ENCODE measurements around the gene RSAD1.
"Not testable (repeated sequence)": the region's sequence is repeated elsewhere in the genome, so short reads cannot be mapped to it uniquely, and the experiment has no call there.

The RSAD1 gene

DNA sequence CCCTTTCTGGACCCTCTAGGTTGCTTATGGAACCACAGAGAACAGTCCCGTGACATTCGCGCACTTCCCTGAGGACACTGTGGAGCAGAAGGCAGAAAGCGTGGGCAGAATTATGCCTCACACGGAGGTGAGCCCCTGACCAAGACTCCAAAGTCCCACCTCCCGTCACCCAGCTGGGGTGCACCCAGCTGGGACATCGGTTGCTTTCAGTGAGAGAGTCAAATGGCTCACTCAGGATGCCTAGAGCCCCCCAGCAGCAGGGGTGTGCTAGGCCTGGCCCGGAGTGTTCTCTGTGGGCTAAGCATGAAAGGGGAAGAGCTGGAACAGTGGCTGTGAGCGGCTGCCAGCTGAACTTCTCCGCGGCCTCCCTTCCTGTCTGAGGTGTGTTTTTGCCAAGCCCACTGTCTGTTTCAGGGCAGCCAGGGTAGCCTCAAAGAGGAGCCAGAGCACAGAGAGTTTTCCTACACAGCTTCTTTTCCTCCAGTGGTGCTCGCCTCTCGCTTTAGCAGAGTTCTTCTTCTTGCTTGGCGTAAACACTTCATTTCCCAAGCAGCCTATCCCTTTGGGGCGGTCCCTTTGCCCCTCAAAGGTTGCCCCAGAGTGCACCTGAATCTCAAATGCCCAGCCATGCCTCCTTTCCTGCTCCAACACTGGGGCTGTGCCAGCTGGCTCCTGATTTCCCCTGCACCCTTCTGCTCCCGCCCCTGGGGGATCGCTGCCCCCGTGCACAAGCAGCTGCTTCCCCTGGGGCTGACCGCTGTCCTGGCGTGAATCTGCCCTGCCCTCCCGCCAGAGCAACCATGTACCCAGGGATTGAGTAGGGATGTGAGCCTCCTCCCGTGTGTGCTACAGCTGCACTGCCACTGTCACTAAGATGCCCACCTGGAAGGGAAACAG, 7.4 kb upstream of the RSAD1 start:
- no peak for DNase-seq (ENCODE audit: extremely low read depth in 1 of 2, low read depth in 1 of 2)

- no peak for DNase-seq (ENCODE audit: extremely low read depth in 1 of 2, low read depth in 1 of 2)
Measured at GRCh38 chr17:50472286-50472685, 6.4 kb upstream of the RSAD1 start.

DNA sequence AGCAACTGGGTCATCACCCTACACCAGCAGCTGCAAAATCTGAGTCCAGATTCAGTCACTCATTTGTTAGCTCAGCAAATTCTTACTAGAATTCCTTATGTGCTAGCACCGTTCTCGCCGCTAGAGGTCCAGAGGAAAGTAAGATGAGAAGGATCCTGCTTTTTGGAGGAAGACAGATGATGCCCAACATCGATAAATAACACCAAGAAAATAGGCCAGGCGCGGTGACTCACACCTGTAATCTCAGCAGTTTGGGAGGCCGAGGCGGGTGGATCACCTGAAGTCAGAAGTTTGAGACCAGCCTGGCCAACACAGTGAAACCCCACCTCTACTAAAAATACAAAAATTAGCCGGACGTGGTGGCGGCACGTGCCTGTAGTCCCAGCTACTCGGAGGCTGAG, 5.9 kb upstream of the RSAD1 start:
- not testable (repeated sequence) for DNase-seq (ENCODE audit: extremely low read depth in 1 of 2, low read depth in 1 of 2)

- no peak for DNase-seq (ENCODE audit: extremely low read depth in 1 of 2, low read depth in 1 of 2)
Measured at GRCh38 chr17:50473901-50474300, 4.8 kb upstream of the RSAD1 start.

DNA sequence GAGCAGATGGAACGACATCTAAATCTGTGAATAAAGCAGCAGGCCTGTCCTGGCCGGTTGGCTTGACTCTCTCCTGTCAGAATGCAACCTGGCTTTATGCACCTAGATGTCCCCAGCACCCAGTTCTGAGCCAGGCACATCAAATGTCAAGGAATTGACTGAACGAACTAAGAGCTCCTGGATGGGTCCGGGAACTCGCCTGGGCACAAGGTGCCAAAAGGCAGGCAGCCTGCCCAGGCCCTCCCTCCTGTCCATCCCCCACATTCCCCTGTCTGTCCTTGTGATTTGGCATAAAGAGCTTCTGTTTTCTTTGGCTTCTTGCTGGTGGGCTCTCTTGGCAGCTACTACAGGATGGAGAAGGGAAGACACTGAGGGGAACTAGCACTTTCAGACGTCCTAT, 4.1 kb upstream of the RSAD1 start:
- DNase-seq (ENCODE audit: extremely low read depth in 1 of 2, low read depth in 1 of 2), result no peak

DNA sequence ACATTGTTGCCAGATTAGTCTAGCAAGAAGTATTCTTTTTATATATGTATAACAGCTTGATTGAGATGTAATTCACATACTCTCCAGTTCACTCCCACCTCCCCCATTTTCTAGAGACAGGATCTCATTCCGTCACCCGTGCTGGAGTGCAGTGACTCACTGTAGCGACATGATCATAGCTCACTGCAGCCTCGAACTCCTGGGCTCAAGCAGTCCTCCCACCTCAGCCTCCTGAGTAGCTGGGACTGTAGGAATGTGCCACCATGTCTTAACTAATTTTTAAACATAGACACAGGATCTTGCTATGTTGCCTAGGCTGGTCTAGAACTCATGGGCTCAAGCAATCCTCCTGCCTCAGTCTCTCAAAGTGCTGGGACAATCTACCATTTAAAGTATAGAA, 3.3 kb upstream of the RSAD1 start:
- no peak for DNase-seq (ENCODE audit: extremely low read depth in 1 of 2, low read depth in 1 of 2)

DNA sequence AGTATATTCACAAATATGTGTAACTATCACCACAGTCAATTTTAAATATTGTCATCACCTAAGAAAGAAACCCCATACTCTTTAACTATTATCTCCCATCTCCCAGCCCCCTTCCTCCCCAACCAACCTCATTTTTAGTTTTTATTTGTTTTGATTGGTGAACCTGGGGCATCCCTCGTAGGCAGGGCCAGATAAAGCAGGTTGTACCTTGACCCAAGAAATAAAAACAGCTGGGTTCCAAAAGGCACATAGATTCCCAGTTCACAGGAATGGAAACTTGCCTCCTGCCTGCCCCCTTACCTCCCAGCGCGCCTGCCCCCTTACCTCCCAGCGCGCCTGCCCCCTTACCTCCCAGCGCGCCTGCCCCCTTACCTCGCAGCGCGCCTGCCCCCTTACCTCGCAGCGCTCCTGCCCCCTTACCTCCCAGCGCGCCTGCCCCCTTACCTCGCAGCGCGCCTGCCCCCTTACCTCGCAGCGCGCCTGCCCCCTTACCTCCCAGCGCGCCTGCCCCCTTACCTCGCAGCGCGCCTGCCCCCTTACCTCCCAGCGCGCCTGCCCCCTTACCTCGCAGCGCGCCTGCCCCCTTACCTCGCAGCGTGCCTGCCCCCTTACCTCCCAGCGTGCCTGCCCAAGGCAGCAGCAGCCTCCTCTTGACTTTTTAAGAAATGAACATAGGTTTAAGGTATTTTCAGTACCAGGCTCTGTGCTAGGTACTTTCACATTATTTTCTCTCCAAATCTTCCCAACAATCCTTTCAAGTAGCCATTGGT, 2.7 kb upstream of the RSAD1 start:
- DNase-seq (ENCODE audit: extremely low read depth in 1 of 2, low read depth in 1 of 2), result not testable (repeated sequence)

DNA sequence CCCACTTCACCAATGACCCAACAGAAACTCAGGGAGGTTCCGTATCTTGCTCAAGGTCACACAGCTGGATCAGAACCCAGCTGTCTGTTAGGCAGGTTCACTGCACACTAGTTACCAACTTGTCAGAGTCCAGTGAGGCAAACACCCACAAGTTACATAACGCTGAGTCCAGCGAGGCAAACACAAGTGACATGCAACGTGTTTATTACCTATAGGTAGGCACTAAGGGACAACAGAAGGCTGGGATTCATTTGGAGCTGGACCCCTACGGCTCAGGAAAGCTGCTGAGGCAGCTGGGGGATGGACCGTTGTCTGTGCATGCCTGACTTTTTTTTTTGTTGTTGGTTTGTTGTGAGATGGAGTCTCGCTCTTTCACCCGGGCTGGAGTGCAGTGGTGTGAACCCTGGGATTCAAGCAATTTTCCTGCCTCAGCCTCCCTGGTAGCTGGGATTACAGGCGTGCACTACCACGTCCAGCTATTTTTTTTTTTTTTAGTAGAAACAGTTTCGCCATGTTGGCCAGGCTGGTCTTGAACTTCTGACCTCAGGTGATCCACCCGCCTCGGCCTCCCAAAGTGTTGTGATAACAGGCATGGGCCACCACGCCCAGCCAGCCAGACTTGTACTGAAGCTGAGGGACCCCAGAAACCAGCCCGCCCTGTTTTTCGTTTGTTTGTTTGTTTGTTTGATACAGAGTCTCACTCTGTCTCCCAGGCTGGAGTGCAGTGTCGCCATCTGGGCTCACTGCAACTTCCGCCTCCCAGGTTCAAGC, 1.9 kb upstream of the RSAD1 start:
- no peak for DNase-seq (ENCODE audit: extremely low read depth in 1 of 2, low read depth in 1 of 2)

DNA sequence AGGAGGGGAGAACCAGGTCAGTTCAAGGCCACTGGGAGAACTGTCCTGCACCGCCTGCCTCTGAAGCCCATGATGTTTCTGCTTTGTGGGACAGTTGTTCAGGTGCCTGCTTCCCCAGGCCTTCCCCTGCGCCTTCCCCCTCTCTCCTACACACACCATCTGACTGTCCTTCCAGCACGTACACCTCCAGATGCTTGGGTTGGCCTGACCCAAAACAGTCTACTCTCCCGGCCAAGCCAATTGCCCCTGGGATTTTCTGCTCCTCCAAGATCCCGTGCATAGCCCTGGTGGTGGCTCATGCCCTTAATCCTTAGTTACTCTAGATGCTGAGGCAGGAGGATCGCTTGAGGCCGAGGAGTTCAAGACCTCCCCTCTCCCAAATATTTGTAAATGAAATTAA, 684 bp upstream of the RSAD1 start:
- no peak for DNase-seq (ENCODE audit: extremely low read depth in 1 of 2, low read depth in 1 of 2)

DNA sequence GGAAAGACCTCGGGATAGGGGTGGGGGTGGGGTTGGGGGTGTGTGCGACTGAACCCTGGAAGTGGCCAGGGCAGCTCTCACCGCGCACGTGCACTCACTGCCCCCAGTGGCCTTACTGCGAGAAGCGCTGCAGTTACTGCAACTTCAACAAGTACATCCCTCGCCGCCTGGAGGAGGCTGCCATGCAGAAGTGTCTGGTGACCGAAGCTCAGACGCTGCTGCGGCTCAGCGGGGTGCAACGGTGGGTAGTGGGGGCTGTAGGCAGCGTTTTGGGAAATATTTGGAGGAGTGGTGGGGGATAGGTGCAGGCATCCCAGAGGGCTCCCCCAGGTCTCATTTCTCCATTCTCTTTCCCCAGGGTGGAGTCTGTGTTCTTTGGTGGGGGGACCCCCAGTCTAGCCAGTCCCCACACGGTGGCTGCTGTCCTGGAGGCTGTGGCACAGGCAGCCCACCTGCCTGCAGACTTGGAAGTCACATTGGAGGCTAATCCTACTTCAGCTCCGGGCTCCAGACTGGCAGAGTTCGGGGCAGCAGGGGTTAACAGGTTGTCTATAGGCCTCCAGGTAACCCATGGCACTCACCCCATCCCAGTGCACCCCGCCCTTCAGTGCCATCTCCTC, 972 bp downstream of the RSAD1 start:
- peak; percentile 29 to 66 for DNase-seq (ENCODE audit: extremely low read depth in 1 of 2, low read depth in 1 of 2)

- DNase-seq (ENCODE audit: extremely low read depth in 1 of 2, low read depth in 1 of 2), result no peak
Measured at GRCh38 chr17:50480142-50480764, 1.6 kb downstream of the RSAD1 start.

DNA sequence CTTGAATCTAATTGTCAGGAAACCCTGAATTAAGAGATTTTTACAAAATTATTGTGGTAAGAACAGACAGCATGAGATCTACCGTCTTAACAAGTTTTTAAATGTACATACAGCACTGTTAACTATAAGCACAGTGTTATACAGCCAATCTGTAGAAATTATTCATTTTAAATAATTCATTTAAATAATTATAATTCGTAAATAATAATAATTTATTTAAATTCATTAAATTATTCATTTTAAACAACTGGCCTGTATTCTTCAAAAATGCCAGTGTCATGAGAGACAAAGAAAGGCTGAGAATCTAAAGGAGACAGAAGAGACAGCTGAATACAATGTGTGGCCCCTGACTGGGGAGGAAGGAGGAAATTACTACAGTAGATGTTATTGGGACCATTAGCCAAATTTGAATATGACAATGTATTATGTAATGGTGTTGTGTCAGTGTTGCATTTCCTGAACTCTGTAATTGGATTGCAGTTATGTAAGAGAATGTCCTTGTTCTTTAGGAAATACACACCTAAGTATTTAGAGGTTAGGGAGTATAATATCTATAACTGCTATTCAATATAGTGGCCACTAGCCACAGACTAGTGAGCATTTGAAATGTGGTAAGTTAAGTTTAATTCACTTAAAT, 2.3 kb downstream of the RSAD1 start:
- no peak for DNase-seq (ENCODE audit: extremely low read depth in 1 of 2, low read depth in 1 of 2)

GRCh38 chr17:50481648-50482047, 3.0 kb downstream of the RSAD1 start:
- no peak for DNase-seq (ENCODE audit: extremely low read depth in 1 of 2, low read depth in 1 of 2)

- no peak for DNase-seq (ENCODE audit: extremely low read depth in 1 of 2, low read depth in 1 of 2)
Measured at GRCh38 chr17:50482110-50482509, 3.5 kb downstream of the RSAD1 start.

DNA sequence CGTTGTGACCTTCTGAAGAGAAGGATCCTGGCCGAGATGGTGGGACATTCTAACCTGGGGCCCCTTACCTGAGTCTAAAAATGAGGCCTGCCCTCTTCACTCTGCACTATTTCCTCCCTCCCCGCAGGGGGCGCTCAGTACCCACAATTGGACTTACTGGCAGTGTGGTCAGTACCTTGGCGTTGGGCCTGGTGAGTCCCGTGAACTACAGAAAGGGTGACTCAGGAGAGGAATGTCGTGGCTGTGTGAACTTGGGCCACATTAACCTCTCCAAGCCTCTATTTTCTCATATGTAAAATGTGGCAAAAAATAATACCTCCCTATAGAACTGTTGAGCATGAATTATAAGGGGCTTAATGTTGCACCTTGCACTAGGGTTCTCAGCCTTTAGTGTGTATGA, 3.9 kb downstream of the RSAD1 start:
- peak; percentile 42 to 71 for DNase-seq (ENCODE audit: extremely low read depth in 1 of 2, low read depth in 1 of 2)

DNA sequence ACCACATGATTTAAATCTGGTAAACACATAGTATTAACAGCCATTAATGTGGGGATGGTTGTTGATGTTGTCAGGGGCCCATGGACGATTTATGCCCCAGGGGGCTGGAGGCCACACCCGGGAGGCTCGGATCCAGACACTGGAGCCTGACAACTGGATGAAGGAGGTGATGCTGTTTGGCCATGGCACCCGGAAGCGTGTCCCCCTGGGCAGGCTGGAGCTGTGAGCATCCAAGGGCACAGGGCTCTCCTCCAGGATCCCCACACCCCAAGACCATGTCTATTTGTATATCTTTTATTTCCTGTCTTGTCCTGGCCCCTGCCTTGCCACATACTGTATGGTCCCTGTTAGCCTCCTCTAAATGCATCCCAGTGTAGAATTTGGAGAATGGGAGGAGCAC, 4.6 kb downstream of the RSAD1 start:
- no peak for DNase-seq (ENCODE audit: extremely low read depth in 1 of 2, low read depth in 1 of 2)

DNA sequence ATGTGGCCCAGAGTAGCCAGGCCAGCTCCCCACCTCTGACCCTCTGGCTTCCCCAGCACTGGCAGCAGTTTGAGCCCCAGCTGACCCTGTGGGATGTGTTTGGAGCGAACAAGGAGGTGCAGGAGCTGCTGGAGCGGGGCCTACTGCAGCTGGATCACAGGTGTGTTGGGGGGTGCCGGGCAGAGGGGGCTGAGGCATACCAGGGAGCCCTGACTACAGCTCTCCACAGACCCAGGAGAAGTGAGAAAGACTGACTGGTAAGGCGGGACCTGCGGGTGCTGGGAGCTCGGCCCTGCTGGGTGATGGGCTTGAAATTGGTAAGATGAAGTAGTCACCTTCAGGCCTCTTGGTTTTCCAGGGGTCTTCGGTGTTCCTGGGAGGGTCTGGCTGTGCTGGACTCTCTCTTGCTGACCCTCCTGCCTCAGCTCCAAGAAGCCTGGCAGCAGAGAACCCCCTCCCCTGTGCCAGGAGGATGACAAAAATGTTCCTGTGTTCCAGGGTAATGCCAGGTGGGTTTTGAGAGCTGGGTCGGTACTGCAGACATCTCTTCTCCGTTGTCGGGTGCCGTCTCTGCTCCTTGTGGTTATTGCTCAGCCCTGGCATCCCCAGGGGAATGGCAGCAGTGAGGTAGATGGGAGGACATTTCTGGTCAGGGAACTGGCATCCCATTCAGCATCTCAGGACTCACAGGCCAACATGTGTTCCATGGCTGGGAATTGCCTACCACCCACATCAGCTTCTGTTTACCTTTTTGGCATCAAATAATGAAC, 5.9 kb downstream of the RSAD1 start:
- no peak for DNase-seq (ENCODE audit: extremely low read depth in 1 of 2, low read depth in 1 of 2)

GRCh38 chr17:50487213-50488096, 8.8 kb downstream of the RSAD1 start:
- no peak for DNase-seq (ENCODE audit: extremely low read depth in 1 of 2, low read depth in 1 of 2)
